ENCODE measurements around the gene DDX51. TPM values are rescaled to one million over a fixed set of nuclear protein-coding genes. Genes with fewer than 3 reads are reported as not detected.
"Not testable (repeated sequence)": the region's sequence is repeated elsewhere in the genome, so short reads cannot be mapped to it uniquely, and the experiment has no call there.

Gene DDX51
- total and polyA plus RNA-seq, 4 donors, result 2.5 to 7.5 (median 5.5) TPM

DNA sequence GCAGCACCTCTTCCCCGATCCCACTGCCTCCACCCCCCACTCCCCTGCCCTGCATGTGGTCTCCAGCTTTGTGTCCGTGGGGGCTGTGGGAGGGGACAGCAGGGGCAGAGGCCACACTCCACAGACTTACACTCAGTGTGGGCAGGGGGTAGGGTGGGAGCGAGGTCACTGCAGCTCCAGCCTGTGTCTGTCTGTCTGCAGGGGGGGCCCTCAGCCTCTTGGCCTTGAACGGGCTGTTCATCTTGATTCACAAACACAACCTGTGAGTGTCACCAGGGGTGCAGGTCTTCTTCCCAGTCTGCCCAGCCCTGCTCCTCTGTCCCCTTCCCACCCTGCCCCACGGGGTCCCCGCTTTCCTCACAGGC, 6.6 kb upstream of the DDX51 start:
- no peak overlapping the region for H3K4me3 ChIP-seq (ENCODE audit: low read depth in 1 of 3, low read length in 3 of 3)
- H3K4me1 ChIP-seq (ENCODE audit: control insufficient read depth in 4 of 4, insufficient read depth in 4 of 4, low read length in 3 of 4), result peaks cover 0 to 7% (median 2%) of the 10 kb centered on the region in 4 donors
- no peak overlapping the region for H3K27ac ChIP-seq (ENCODE audit: low read depth in 1 of 2, low read length in 2 of 2)
- peaks cover 0 to 8% (median 4%) of the 10 kb centered on the region in 4 donors for H3K36me3 ChIP-seq (ENCODE audit: control insufficient read depth in 4 of 4, insufficient read depth in 3 of 4, low read depth in 1 of 4, low read length in 3 of 4)
- 94% methylated on average over 6 of the region's 6 CpGs for WGBS
- no peaks in the 10 kb centered on the region for H3K27me3 ChIP-seq (ENCODE audit: control insufficient read depth in 4 of 4, insufficient read depth in 4 of 4, low read length in 3 of 4)
- no peak for TF ChIP-seq NR2F2 (IDR thresholded peaks at IDR 0.05)
- TF ChIP-seq TAF1 (conservative IDR thresholded peaks at IDR 0.05), result no peak
- TF ChIP-seq REST (IDR thresholded peaks at IDR 0.05), result no peak
- TF ChIP-seq RAD21 (IDR thresholded peaks at IDR 0.05), result no peak
- TF ChIP-seq FOXA2 (IDR thresholded peaks at IDR 0.05), result no peak
- no peak for TF ChIP-seq SP1 (IDR thresholded peaks at IDR 0.05)
- no peak overlapping the region for H3K9ac ChIP-seq (ENCODE audit: low read depth in 1 of 2, low read length in 2 of 2)
- H3K9me3 ChIP-seq (ENCODE audit: control insufficient read depth in 4 of 4, low read length in 3 of 4), result no peaks in the 10 kb centered on the region
- DNase-seq (ENCODE audit: low spot score), result no peak

- not testable (repeated sequence) for DNase-seq (ENCODE audit: low spot score)
These were observed 5.4 kb upstream of the DDX51 start for GRCh38 chr12:132149526-132149925.

GRCh38 chr12:132148368-132149045, 4.4 kb upstream of the DDX51 start:
- Histone ChIP-seq H3K27ac (ENCODE audit: low read depth in 1 of 2, low read length in 2 of 2) (no peak overlapping the region), H3K4me1 (ENCODE audit: control insufficient read depth in 4 of 4, insufficient read depth in 4 of 4, low read length in 3 of 4) (peaks cover 0 to 13% (median 11%) of the 10 kb centered on the region in 4 donors), H3K9ac (ENCODE audit: low read depth in 1 of 2, low read length in 2 of 2) (no peak overlapping the region), H3K27me3 (ENCODE audit: control insufficient read depth in 4 of 4, insufficient read depth in 4 of 4, low read length in 3 of 4) (no peaks in the 10 kb centered on the region), H3K4me3 (ENCODE audit: low read depth in 1 of 3, low read length in 3 of 3) (no peak overlapping the region), H3K36me3 (ENCODE audit: control insufficient read depth in 4 of 4, insufficient read depth in 3 of 4, low read depth in 1 of 4, low read length in 3 of 4) (peaks cover 0 to 8% (median 4%) of the 10 kb centered on the region in 4 donors), H3K9me3 (ENCODE audit: control insufficient read depth in 4 of 4, low read length in 3 of 4) (no peaks in the 10 kb centered on the region)
- 97% methylated on average over 41 of the region's 41 CpGs for WGBS
- TF ChIP-seq, protein P1, sequence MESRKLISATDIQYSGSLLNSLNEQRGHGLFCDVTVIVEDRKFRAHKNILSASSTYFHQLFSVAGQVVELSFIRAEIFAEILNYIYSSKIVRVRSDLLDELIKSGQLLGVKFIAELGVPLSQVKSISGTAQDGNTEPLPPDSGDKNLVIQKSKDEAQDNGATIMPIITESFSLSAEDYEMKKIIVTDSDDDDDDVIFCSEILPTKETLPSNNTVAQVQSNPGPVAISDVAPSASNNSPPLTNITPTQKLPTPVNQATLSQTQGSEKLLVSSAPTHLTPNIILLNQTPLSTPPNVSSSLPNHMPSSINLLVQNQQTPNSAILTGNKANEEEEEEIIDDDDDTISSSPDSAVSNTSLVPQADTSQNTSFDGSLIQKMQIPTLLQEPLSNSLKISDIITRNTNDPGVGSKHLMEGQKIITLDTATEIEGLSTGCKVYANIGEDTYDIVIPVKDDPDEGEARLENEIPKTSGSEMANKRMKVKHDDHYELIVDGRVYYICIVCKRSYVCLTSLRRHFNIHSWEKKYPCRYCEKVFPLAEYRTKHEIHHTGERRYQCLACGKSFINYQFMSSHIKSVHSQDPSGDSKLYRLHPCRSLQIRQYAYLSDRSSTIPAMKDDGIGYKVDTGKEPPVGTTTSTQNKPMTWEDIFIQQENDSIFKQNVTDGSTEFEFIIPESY (IDR thresholded peaks at IDR 0.05), result no peak
- TF ChIP-seq REST (IDR thresholded peaks at IDR 0.05) (no peak), SP1 (IDR thresholded peaks at IDR 0.05) (no peak), JUND (IDR thresholded peaks at IDR 0.05) (no peak), RAD21 (IDR thresholded peaks at IDR 0.05) (no peak), RXRA (IDR thresholded peaks at IDR 0.05) (no peak), EGR1 (IDR thresholded peaks at IDR 0.05; ENCODE audit: low read depth in 2 of 2) (no peak), FOXA2 (IDR thresholded peaks at IDR 0.05) (no peak), YY1 (IDR thresholded peaks at IDR 0.05) (no peak), TAF1 (conservative IDR thresholded peaks at IDR 0.05) (no peak), HNF4G (IDR thresholded peaks at IDR 0.05) (no peak), CTCF (IDR thresholded peaks at IDR 0.05; ENCODE audit: low read depth, low read length, missing input control) (no peak), FOXA1 (IDR thresholded peaks at IDR 0.05) (no peak)
- TF ChIP-seq, protein P2, sequence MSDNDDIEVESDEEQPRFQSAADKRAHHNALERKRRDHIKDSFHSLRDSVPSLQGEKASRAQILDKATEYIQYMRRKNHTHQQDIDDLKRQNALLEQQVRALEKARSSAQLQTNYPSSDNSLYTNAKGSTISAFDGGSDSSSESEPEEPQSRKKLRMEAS (IDR thresholded peaks at IDR 0.05), result no peak
- DNase-seq (ENCODE audit: low spot score), result no peak

More at GRCh38 chr12:132149526-132149925, 5.4 kb upstream of the DDX51 start:
- not testable (repeated sequence) for H3K27ac ChIP-seq (ENCODE audit: low read depth in 1 of 2, low read length in 2 of 2); H3K9ac ChIP-seq (ENCODE audit: low read depth in 1 of 2, low read length in 2 of 2); H3K9me3 ChIP-seq (ENCODE audit: control insufficient read depth in 4 of 4, low read length in 3 of 4); H3K27me3 ChIP-seq (ENCODE audit: control insufficient read depth in 4 of 4, insufficient read depth in 4 of 4, low read length in 3 of 4); H3K36me3 ChIP-seq (ENCODE audit: control insufficient read depth in 4 of 4, insufficient read depth in 3 of 4, low read depth in 1 of 4, low read length in 3 of 4); H3K4me3 ChIP-seq (ENCODE audit: low read depth in 1 of 3, low read length in 3 of 3)
- WGBS, result 92% methylated on average over 32 of the region's 32 CpGs
- peaks cover 0 to 19% (median 13%) of the 10 kb centered on the region in 4 donors for H3K4me1 ChIP-seq (ENCODE audit: control insufficient read depth in 4 of 4, insufficient read depth in 4 of 4, low read length in 3 of 4)

Measured in liver (tissue), 9 donors.